ENCODE measurements around the gene IDH3B. TPM values are rescaled to one million over a fixed set of nuclear protein-coding genes. Genes with fewer than 3 reads are reported as not detected.

Gene IDH3B
- total and polyA plus RNA-seq, 2 of the 13 experiments (the other 11 are each of a cell fraction or from before 2014, with no cell fraction given): 215 to 254 TPM

DNA sequence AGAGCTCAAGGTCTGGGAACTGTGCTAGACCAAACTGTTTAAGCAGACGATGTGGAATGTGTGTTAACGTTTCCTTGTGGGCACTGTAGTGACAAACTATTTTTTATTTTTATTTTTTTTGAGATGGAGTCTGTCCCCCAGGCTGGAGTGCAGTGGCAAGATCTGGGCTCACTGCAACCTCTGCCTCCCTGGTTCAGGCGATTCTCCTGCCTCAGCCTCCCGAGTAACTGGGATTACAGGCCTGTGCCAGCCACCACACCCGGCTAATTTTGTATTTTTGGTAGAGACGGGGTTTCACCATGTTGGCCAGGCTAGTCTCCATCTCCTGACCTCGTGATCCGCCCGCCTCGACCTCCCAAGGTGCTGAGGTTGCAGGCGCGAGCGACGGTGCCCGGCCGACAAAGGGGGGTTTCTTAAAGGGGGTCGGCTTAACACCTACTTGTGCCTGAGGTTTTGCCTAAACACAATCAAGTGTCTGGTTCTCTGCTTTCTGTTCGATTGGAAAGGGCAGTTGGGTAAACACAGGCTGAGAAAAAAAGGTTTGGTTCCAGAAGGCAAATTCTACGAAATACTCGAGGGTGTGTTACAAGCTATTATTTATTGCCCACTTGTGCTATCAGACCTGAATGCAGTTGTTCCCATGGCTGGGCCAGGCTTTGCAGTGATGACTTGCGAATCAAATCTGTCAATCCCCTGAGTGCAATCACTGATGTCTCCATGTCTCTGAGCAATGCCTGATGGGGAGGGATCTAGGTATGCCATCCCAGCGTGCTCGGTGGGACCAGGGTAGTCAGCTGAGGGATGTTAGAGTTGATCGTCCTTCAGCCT, 10.2 kb downstream of the IDH3B start (continued):
- TF ChIP-seq, protein P1, sequence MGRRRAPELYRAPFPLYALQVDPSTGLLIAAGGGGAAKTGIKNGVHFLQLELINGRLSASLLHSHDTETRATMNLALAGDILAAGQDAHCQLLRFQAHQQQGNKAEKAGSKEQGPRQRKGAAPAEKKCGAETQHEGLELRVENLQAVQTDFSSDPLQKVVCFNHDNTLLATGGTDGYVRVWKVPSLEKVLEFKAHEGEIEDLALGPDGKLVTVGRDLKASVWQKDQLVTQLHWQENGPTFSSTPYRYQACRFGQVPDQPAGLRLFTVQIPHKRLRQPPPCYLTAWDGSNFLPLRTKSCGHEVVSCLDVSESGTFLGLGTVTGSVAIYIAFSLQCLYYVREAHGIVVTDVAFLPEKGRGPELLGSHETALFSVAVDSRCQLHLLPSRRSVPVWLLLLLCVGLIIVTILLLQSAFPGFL (CRISPR knock-in tag; IDR thresholded peaks at IDR 0.05): 0 out of 2 replicates have a peak, but pooled peaks have one; percentile 9
- TF ChIP-seq, protein P2, sequence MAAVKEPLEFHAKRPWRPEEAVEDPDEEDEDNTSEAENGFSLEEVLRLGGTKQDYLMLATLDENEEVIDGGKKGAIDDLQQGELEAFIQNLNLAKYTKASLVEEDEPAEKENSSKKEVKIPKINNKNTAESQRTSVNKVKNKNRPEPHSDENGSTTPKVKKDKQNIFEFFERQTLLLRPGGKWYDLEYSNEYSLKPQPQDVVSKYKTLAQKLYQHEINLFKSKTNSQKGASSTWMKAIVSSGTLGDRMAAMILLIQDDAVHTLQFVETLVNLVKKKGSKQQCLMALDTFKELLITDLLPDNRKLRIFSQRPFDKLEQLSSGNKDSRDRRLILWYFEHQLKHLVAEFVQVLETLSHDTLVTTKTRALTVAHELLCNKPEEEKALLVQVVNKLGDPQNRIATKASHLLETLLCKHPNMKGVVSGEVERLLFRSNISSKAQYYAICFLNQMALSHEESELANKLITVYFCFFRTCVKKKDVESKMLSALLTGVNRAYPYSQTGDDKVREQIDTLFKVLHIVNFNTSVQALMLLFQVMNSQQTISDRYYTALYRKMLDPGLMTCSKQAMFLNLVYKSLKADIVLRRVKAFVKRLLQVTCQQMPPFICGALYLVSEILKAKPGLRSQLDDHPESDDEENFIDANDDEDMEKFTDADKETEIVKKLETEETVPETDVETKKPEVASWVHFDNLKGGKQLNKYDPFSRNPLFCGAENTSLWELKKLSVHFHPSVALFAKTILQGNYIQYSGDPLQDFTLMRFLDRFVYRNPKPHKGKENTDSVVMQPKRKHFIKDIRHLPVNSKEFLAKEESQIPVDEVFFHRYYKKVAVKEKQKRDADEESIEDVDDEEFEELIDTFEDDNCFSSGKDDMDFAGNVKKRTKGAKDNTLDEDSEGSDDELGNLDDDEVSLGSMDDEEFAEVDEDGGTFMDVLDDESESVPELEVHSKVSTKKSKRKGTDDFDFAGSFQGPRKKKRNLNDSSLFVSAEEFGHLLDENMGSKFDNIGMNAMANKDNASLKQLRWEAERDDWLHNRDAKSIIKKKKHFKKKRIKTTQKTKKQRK (IDR thresholded peaks at IDR 0.05; ENCODE audit: low read length): no peak
- TF ChIP-seq, protein P3, sequence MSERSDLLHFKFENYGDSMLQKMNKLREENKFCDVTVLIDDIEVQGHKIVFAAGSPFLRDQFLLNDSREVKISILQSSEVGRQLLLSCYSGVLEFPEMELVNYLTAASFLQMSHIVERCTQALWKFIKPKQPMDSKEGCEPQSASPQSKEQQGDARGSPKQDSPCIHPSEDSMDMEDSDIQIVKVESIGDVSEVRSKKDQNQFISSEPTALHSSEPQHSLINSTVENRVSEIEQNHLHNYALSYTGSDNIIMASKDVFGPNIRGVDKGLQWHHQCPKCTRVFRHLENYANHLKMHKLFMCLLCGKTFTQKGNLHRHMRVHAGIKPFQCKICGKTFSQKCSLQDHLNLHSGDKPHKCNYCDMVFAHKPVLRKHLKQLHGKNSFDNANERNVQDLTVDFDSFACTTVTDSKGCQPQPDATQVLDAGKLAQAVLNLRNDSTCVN (CRISPR knock-in tag; IDR thresholded peaks at IDR 0.05; ENCODE audit: borderline replicate concordance): 0 out of 2 replicates have a peak, but pooled peaks have one; percentile 21
- TF ChIP-seq TBP (CRISPR knock-in tag; IDR thresholded peaks at IDR 0.05): no peak
- no peak for TF ChIP-seq YY1 (IDR thresholded peaks at IDR 0.05; ENCODE audit: insufficient read depth, insufficient replicate concordance, low read depth, low read length)
- 0 out of 2 replicates have a peak, but pooled peaks have one; percentile 93 for TF ChIP-seq CC2D1A (CRISPR knock-in tag; IDR thresholded peaks at IDR 0.05)
- TF ChIP-seq ATM (IDR thresholded peaks at IDR 0.05; ENCODE audit: borderline replicate concordance): no peak
- no peak for TF ChIP-seq RFXANK (CRISPR knock-in tag; IDR thresholded peaks at IDR 0.05)
- TF ChIP-seq ASH2L (IDR thresholded peaks at IDR 0.05; ENCODE audit: insufficient read length, low read depth, low read length): no peak
- TF ChIP-seq SOX13 (IDR thresholded peaks at IDR 0.05): no peak
- no peak for TF ChIP-seq SOX13 (CRISPR knock-in tag; conservative IDR thresholded peaks at IDR 0.05 in 1 of 2, IDR thresholded peaks at IDR 0.05 in 1 of 2)
- 0 out of 2 replicates have a peak, but pooled peaks have one; percentile 20 for TF ChIP-seq PITX1 (CRISPR knock-in tag; IDR thresholded peaks at IDR 0.05)
- no peak for TF ChIP-seq SCMH1 (CRISPR knock-in tag; IDR thresholded peaks at IDR 0.05; ENCODE audit: borderline replicate concordance)
- TF ChIP-seq ZNF382 (CRISPR knock-in tag; IDR thresholded peaks at IDR 0.05; ENCODE audit: borderline replicate concordance): no peak
- TF ChIP-seq FOXK2 (IDR thresholded peaks at IDR 0.05): no peak
- no peak for TF ChIP-seq ZNF230 (CRISPR knock-in tag; IDR thresholded peaks at IDR 0.05)
- TF ChIP-seq, protein P4, sequence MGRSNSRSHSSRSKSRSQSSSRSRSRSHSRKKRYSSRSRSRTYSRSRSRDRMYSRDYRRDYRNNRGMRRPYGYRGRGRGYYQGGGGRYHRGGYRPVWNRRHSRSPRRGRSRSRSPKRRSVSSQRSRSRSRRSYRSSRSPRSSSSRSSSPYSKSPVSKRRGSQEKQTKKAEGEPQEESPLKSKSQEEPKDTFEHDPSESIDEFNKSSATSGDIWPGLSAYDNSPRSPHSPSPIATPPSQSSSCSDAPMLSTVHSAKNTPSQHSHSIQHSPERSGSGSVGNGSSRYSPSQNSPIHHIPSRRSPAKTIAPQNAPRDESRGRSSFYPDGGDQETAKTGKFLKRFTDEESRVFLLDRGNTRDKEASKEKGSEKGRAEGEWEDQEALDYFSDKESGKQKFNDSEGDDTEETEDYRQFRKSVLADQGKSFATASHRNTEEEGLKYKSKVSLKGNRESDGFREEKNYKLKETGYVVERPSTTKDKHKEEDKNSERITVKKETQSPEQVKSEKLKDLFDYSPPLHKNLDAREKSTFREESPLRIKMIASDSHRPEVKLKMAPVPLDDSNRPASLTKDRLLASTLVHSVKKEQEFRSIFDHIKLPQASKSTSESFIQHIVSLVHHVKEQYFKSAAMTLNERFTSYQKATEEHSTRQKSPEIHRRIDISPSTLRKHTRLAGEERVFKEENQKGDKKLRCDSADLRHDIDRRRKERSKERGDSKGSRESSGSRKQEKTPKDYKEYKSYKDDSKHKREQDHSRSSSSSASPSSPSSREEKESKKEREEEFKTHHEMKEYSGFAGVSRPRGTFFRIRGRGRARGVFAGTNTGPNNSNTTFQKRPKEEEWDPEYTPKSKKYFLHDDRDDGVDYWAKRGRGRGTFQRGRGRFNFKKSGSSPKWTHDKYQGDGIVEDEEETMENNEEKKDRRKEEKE (IDR thresholded peaks at IDR 0.05): no peak
- TF ChIP-seq ZNF468 (CRISPR knock-in tag; IDR thresholded peaks at IDR 0.05): no peak
- TF ChIP-seq KDM2A (CRISPR knock-in tag; IDR thresholded peaks at IDR 0.05; ENCODE audit: borderline replicate concordance, low read depth): no peak
- no peak for TF ChIP-seq ZNF589 (CRISPR knock-in tag; conservative IDR thresholded peaks at IDR 0.05)
- no peak for TF ChIP-seq ZMYM3 (CRISPR knock-in tag; IDR thresholded peaks at IDR 0.05)
- TF ChIP-seq KMT2A (CRISPR knock-in tag; IDR thresholded peaks at IDR 0.05): no peak

All from HepG2 (cell line).